ENCODE measurements around the gene WNT3. TPM values are rescaled to one million over a fixed set of nuclear protein-coding genes. Genes with fewer than 3 reads are reported as not detected.

WNT3 gene
- total RNA-seq, 4 donors from 2014 or later: 0.46 to 0.90 TPM; not detected in 2

DNA sequence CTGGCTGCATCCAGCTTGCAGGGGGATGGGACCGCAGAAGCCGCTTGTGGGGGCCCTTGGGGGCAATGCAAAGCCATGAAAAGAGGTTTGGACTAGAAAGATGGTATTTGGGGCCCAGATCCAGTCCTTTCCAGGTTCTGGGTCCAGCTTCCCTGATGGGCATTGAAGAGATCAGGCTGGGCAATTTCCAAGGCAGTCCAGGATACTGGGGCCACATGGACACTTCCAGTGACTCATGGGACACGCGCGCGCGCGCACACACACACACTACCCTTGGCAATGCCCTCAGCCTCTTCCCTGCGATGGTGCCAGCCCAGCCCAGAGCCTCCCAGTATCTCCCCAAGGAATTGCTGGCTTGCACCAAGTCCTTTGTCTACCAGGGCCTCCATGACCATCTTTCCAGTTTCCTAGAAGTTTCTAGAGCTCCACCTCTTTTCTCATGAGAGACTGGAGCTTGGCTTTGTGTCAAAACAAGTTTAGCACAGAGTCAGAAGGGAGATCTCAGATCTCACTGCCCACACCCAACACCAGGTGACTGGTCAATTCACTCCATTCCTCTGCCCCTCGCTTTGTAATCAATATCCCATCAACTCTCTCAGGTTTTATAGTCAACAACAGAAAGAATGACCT, 44.3 kb downstream of the WNT3 start:
- DNase-seq: no peak
- no peak overlapping the region for H3K4me3 ChIP-seq

DNA sequence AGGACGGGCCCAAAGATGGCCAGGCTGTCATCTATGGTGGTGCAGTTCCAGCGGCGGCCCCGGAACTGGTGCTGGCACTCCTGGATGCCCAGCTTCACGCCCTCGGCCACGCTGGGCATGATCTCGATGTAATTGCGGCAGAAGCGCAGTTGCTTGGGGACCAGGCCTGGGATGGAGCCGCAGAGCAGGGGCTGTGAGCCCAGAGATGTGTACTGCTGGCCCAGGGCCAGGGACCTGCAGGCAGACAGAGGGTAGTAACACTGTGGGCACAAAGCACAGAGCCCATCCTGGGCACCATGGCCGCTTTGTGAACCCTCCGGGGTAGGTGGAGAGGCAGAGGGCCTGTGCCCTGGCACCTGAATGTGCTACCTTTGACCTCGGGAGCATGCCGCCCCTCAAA, 44.8 kb downstream of the WNT3 start:
- Histone ChIP-seq H3K27ac (no peak overlapping the region), H3K4me3 (no peak overlapping the region), H3K9me3 (no peaks in the 10 kb centered on the region), H3K36me3 (no peaks in the 10 kb centered on the region), H3K27me3 (peaks cover 0 to 7% of the 10 kb centered on the region in 2 donors), H3K4me1 (no peaks in the 10 kb centered on the region)
- no peak for TF ChIP-seq POLR2A (IDR thresholded peaks at IDR 0.05)
- TF ChIP-seq, protein P1, sequence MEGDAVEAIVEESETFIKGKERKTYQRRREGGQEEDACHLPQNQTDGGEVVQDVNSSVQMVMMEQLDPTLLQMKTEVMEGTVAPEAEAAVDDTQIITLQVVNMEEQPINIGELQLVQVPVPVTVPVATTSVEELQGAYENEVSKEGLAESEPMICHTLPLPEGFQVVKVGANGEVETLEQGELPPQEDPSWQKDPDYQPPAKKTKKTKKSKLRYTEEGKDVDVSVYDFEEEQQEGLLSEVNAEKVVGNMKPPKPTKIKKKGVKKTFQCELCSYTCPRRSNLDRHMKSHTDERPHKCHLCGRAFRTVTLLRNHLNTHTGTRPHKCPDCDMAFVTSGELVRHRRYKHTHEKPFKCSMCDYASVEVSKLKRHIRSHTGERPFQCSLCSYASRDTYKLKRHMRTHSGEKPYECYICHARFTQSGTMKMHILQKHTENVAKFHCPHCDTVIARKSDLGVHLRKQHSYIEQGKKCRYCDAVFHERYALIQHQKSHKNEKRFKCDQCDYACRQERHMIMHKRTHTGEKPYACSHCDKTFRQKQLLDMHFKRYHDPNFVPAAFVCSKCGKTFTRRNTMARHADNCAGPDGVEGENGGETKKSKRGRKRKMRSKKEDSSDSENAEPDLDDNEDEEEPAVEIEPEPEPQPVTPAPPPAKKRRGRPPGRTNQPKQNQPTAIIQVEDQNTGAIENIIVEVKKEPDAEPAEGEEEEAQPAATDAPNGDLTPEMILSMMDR (IDR thresholded peaks at IDR 0.05): no peak
- intact Hi-C loops (cut with DNase I; ENCODE audit: low total_unique reads): no loop called here
- DNase-seq: no peak

More for the DNA sequence above, 44.3 kb downstream of the WNT3 start:
- H3K36me3 ChIP-seq: no peaks in the 10 kb centered on the region
- H3K9me3 ChIP-seq: no peaks in the 10 kb centered on the region
- intact Hi-C loops (cut with DNase I; ENCODE audit: low total_unique reads): no loop called here
- H3K4me1 ChIP-seq: no peaks in the 10 kb centered on the region
- TF ChIP-seq, protein P1 (IDR thresholded peaks at IDR 0.05): no peak
- no peak overlapping the region for H3K27ac ChIP-seq
- peaks cover 0 to 7% of the 10 kb centered on the region in 2 donors for H3K27me3 ChIP-seq

DNA sequence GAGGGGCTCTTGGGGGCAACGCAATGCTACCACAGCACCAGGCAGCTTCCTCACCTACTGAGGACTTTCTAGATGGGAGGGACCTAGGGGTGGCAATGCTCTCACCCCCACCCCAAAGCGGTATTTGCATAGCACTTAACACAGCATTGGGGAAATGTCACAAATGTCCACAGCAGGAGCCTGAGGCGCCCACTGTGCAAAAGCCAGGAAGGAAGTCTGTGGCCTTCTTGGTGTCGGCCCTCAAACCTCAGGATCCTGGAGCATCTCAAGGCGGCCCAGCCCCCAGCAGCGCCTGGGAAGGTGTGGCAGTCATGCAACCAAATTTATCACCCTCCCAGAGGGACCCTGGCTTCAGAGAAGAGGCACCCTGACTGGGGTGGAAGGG, 45.3 kb downstream of the WNT3 start:
- H3K9me3 ChIP-seq: no peaks in the 10 kb centered on the region
- no peak for DNase-seq
- no peaks in the 10 kb centered on the region for H3K36me3 ChIP-seq
- no peak overlapping the region for H3K4me3 ChIP-seq
- no peaks in the 10 kb centered on the region for H3K4me1 ChIP-seq
- H3K27ac ChIP-seq: no peak overlapping the region
- no peak for TF ChIP-seq POLR2A (IDR thresholded peaks at IDR 0.05)
- TF ChIP-seq, protein P1 (IDR thresholded peaks at IDR 0.05): no peak
- intact Hi-C loops (cut with DNase I; ENCODE audit: low total_unique reads): no loop called here
- H3K27me3 ChIP-seq: peaks cover 0 to 7% of the 10 kb centered on the region in 2 donors

DNA sequence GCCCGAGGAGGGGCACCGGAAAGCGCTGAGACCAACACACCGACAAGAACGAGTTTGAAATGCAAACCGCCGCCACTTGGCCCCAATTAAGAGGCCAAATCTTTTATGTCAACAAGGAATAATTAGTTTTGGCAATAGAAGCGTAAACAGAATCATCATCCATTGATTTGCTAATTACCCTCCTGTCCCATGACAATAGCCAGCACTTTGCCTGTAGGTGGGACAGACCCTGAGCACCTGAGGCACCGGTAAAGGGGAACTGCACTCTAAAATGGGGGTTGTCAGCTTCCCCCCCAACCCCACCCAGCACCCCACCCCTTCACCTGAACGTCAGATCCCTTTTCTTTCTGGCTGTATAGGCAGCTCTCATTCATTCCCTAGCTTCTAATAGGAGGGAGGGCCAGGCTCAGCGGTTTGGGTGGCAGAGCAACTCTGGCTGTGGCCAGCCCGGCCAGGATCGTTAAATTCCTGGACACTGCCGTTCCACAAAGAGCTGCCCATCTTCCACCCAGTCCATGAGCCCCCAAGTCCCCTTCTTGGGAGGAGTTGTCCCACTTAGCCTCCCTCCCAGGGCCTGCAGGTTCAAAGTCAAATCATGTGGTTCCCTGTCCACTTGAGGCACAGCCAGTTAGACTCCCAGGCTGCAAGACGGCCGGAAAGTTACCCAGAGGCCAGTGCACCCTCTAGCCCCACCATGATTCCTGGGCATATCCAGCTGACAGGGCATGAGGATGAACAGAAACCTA, 45.8 kb downstream of the WNT3 start:
- intact Hi-C loops (cut with DNase I; ENCODE audit: low total_unique reads): no loop called here

More for the DNA sequence above, 45.8 kb downstream of the WNT3 start:
- Histone ChIP-seq H3K4me1 (no peaks in the 10 kb centered on the region), H3K27ac (no peak overlapping the region), H3K36me3 (no peaks in the 10 kb centered on the region), H3K9me3 (no peaks in the 10 kb centered on the region), H3K4me3 (no peak overlapping the region), H3K27me3 (peaks cover 0 to 7% of the 10 kb centered on the region in 2 donors)
- TF ChIP-seq POLR2A (IDR thresholded peaks at IDR 0.05): no peak
- TF ChIP-seq, protein P1 (IDR thresholded peaks at IDR 0.05): no peak
- no peak for DNase-seq

All from uterus (tissue), 4 donors.